HG02571 (cell line): Measurements from ENCODE around the gene BICDL1.
"Not testable (repeated sequence)": the region's sequence is repeated elsewhere in the genome, so short reads cannot be mapped to it uniquely, and the experiment has no call there.

Experiments
- ATAC-seq: cut with Tn5 transposase; IDR thresholded peaks from one replicate; pipeline ENCODE4 v1.9.1; 2021; ENCODE audit warnings: mild to moderate bottlenecking, moderate library complexity; ENCODE audit not compliant: unreplicated experiment

Gene BICDL1, protein sequence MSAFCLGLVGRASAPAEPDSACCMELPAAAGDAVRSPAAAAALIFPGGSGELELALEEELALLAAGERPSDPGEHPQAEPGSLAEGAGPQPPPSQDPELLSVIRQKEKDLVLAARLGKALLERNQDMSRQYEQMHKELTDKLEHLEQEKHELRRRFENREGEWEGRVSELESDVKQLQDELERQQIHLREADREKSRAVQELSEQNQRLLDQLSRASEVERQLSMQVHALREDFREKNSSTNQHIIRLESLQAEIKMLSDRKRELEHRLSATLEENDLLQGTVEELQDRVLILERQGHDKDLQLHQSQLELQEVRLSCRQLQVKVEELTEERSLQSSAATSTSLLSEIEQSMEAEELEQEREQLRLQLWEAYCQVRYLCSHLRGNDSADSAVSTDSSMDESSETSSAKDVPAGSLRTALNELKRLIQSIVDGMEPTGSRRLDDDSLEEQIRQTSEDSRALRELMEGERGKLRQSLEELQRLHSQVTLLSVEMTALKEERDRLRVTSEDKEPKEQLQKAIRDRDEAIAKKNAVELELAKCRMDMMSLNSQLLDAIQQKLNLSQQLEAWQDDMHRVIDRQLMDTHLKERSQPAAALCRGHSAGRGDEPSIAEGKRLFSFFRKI

DNA sequence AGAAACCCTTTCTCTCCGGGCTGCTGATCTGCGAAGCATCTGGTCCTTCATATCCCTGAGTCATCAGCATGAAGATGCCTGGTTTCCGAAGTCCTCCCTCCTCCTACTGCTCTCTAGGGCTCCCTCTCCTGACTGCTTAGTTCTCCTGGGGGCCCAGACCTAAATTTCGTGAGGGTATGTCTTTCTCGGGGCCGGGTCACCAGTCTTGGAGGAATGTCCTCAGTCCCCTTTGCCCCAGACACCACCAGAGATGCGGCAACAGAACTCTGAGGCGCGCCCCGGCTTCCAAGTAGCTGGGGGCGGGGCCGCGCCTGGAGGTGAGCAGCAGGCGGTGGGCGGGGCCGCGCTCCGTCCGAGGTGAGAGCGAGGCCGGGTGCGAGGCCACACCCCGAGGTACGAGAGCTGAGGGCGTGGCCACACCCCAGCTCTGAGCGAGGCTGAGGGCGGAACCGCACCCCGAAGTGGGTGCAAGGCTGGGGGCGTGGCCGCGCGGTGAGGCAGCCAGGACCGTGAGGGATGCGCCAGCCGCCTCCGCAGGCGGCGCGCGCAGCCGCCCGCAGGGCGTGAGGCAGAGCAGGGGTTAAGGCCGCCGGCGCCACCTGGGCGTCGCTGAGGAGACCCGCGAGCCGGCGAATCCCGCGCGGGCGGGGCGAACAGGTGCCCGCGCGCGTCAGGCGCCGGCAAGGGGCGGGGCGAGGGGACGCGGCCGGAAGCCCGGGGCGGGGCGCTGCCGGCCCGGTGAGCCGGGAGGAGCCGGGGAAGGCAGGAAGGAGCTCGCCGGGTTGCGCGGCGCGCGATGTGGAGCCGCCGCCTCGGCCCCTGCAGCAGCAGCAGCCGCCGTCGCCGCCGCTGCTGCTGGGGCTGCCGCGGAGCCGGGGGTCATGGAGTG lies at the start of gene BICDL1:
TSS of gene BICDL1 (plus strand) at position 765 of the 889 bp plus-strand sequence. CDS start 633 bp downstream, outside the sequence.
- ATAC-seq, result peak; percentile 72

DNA sequence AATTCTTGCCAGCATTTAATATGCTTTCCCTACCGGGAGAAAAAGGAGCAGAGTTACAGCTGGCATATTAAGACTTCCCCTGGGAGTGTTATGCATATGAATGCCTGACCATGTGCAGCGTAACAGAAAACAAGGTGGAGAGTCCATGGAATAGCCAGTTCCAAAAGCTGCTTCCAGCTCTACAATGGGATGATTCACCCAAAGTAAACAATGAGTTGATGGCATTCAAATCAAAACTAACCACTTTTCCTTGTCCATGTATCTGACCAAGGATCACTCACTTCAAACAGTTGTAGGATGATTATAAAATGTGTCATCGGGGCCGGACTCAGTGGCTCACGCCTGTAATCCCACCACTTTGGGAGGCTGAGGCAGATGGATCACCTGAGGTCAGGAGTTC lies 48.1 kb upstream of the BICDL1 start:
- ATAC-seq, result no peak

DNA sequence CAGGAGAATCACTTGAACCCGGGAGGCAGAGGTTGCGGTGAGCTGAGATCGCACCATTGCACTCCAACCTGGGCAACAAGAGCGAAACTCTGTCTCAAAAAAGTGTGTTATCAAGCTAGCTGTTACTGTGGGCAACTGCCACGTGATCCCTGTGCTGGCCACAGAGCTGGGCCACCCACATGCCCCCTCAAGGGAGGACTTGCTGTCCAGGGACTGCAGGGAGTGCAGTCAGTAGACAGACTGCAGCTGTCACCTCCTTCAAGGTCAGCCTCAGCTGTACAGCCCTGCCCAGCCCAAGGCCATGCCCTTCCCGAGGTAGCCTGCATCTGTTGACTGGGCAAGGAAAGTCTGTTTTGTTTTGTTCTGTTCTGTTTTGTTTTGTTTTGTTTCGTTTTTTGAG lies 46.6 kb upstream of the BICDL1 start:
- no peak for ATAC-seq

DNA sequence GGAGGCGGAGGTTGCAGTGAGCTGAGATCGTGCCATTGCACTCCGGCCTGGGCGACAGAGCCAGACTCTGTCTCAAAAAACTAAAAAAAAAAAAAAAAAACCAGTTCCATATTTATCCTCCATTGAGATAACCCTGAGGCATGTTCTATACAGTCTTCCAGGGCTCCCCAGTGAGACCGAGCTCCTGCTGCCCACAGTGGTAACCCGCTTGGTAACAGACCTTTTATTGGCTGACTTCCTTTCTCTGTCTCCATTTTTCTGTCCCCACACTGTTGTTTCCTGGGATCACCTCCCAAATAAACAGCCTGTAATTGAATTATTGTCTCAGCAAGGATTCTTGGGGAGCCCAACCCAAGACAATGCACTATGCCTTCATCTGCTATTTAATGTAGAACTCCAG lies 42.8 kb upstream of the BICDL1 start:
- no peak for ATAC-seq

DNA sequence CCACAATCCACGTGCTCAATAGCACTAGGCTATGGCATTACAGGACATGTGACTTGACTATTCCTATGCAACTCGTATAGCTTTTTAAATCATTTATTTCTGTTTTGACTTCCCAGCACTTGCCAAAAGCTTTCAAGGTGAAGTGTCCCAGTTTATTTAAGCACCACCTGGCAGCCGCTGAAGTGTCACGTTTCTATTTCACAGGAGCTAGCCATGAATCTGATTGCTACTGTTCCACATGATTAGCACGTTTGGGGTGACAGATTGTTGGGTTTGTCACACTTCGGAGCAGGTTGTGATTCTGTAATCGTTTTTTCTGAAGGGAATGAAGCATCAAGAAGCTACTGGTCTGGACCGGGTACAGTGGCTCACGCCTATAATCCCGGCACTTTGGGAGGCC lies 39.9 kb upstream of the BICDL1 start:
- ATAC-seq, result no peak

DNA sequence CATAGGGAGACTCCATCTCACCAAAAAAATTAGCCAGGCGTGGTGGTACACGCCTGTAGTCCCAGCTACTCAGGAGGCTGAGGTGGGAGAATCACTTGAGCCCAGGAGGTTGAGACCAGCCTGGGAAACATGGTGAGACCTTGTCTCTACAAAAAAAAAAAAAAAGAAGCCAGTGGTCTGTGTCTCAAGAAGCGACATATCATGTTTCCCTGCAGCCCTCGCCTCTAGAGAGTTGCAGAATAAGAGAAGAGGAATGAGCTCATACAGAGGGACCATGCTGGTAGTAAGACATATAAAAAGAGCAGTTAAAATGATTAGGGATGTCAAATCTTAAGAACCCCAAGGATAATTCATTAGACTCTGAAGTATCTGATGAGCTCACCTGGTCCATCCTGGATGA lies 39.4 kb upstream of the BICDL1 start:
- no peak for ATAC-seq

DNA sequence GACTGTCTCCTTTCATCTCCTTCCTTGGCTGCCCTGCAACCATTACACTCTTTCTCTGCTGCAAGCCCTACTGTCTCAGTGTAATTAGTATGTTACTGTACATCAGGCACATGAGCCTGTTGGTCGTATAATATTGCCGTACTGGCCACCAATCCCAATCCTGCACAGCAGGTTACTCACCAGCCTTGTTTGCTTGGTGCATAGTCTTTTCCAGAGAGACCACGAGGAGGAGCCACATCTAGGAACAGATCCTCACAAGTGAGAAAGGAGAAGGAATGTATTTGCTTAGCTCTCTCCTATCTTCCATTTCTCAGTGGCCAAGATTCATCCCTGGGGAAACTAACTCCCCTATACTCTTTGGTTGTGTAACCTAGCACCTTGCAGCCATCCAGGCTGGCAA lies 33.0 kb upstream of the BICDL1 start:
- no peak for ATAC-seq

DNA sequence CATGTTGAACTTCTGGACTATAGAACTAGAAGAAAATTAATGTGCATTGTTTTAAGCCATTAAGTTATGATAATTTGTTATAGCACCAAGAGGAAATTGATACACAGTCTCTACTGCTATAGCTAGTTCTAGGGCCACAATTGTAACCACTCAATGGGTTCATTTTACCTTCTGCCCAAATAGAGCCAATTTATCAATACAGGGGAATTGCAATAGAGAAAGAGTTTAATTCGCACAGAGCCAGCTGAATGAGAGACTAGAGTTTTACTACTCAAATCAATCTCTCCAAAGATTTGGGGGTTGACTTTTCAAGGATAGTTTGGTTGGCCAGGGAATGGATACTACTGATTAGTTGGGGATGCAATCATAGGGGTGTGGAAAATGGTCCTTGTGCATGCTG lies 31.9 kb upstream of the BICDL1 start:
- no peak for ATAC-seq

DNA sequence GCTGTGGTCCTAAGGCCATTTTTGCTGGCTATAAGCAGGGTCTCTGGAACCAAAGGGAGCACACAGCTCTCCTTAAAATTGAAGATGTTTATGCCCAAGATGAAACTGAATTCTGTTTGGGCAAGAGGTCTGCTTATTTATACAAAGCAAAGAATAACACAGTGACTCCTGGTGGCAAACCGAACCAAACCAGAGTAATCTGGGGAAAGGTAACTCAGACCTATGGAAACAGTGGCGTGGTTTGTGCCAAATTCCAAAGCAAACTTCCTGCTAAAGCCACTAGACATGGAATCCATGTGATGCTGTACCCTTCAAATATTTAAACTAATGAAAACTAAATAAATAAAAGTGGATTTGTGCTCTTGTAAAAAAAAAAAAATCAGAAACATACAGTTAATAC lies 29.6 kb upstream of the BICDL1 start:
- ATAC-seq, result no peak

DNA sequence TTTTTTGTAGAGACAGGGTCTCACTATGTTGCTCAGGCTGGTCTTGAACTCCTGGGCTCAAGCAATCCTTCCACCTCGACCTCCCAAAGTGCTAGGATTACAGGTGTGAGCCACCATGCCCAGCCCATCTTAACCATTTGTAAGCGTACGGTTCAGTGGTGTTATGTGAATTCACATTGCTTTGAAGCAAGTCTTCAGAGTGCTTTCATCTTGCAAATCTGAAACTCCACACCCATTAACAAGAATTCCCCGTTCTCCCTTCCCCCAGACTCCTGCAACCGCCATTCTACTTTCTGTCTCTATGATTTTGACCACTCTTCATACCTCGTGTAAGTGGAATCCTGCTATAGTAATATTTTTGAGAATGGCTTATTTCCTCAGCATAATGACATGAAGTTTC lies 24.9 kb upstream of the BICDL1 start:
- no peak for ATAC-seq

DNA sequence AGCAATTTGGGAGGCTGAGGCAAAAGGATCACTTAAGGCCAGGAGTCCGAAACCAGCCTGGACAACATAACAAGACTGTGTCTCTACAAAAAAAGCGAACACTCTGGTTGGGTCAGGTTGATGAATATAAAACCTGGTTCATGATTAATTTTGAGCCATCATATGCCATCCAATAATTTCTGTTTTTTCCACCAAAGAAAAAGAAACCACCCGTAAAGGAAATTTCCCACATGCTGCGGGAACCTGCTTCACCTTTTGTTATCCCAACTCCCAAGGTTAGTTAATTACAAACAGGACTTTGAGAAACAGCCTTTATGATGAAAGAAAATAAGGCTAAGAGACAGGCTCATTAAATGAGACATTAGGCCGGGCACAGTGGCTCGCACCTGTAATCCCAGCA lies 24.1 kb upstream of the BICDL1 start:
- ATAC-seq, result no peak

DNA sequence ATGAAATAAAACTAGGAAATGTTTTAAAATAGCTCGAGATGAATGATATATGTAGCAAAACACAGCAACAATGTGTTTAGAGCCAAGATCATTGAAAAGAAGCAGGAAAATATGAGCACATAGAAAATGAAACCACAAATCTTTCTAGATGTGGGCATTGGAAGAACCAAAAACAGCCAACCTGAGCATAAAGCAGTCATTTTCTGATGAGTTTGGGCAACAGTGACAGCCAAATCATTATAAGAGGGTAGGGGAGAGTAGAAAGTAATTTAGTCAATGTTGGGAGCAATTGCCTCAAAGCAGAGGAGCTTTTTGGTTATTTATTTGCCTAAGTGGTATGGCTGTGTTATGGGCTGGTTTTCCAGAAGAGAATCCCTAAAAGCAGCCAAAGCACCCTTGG lies 8.8 kb upstream of the BICDL1 start:
- no peak for ATAC-seq

DNA sequence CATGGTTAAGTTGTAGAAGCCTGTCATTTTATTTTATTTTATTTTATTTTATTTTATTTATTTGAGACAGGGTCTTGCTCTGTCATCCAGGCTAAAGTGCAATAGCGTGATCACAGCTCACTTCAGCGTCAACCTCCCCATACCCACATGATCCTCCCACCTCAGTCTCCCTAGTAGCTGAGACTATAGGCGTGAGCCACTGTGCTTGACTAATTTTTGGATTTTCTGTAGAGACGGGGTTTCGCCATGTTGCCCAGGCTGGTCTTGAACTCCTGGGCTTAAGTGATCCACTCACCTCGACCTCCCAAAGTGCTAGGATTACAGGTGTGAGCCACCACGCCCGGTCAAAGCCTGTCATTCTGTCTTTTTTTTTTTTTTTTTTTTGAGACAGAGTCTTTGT lies 8.3 kb upstream of the BICDL1 start:
- ATAC-seq, result not testable (repeated sequence)

DNA sequence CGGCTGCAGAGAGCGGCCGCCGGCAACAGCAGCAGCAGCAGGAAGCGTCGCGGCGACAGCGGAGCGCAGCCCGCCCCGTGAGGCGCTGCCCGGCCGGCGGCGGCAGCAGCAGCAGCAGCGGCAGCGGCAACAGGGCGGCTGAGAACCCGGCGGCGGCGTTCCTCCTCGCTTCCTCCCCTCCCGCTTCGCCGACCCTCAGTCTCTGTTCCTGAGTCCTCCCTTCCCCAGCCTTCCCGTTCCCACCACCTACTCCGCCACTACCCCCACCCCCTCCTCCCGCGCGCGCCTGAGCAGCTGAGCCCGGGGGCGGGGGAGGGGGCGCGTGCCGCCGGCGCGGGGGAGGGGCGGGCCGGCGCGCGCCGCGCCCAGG lies 310 bp downstream of the BICDL1 start:
- peak; percentile 20 for ATAC-seq

DNA sequence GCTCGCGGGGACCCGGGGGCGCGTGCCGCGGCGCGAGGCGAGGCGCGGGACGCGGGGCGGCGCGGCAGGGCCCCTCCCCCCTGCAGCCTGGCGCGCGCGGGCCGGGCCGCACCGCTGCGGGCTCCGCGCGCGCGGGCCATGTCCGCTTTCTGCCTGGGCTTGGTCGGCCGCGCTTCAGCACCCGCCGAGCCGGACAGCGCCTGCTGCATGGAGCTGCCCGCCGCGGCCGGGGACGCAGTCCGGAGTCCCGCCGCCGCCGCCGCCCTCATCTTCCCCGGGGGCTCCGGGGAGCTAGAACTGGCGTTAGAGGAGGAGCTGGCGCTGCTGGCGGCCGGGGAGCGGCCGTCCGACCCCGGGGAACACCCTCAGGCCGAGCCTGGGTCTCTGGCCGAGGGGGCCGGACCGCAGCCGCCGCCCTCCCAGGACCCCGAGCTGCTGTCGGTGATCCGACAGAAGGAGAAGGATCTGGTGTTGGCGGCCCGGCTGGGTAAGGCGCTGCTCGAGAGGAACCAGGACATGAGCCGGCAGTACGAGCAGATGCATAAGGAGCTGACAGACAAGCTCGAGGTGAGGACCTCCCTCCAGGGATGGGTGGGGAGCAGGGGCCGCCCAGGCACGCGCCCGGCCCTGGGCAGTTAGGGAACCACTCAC lies 820 bp downstream of the BICDL1 start:
- peak; percentile 42 for ATAC-seq

DNA sequence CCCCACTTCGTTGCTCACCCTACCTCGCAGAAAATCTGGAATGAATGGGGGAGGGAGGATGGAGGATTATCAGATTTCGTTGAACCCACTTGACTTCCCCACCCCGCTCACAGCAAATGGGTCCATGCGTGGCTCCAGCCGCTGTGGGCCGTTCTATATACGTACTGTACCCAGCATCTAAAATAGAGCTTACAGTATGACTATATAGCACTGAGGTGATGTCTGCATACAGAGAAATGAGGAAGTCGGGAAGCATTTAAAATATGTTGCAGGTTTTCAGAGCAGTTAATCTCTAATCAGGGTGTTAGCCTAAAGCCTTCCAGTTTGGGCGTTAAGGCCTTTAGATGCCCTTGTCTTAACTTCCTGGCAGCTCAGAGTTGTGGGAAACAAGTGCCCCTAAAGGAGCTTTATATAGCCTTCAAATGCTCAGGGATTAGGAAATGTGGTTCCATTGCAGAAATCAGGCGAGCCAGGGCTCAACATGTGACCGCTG lies 1.4 kb downstream of the BICDL1 start:
- no peak for ATAC-seq

DNA sequence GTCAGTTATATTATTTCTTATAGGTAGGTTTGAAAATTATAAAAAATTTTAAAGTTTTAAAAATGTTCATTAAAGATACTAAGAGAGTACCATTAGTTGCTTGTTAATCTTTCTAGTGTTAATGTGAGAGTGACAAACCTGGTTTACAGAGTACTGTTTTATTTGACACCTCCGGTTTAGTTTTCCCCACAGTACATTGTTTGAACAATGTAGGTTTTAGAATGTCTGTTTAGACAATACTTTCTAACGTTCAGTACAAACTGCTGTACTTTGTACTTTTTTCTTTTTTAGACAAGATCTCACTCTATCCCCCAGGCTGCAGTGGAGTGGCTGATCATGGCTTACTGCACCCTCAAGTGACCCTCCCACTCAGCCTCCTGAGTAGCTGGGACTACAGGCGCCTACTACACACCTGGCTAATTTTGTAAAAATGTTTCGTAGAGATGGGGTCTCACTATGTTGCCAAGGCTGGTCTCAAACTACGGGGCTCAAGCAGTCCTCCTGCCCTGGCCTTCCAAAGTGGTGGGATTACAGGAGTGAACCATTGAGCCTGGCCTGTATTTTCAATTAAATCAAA lies 3.2 kb downstream of the BICDL1 start:
- no peak for ATAC-seq

DNA sequence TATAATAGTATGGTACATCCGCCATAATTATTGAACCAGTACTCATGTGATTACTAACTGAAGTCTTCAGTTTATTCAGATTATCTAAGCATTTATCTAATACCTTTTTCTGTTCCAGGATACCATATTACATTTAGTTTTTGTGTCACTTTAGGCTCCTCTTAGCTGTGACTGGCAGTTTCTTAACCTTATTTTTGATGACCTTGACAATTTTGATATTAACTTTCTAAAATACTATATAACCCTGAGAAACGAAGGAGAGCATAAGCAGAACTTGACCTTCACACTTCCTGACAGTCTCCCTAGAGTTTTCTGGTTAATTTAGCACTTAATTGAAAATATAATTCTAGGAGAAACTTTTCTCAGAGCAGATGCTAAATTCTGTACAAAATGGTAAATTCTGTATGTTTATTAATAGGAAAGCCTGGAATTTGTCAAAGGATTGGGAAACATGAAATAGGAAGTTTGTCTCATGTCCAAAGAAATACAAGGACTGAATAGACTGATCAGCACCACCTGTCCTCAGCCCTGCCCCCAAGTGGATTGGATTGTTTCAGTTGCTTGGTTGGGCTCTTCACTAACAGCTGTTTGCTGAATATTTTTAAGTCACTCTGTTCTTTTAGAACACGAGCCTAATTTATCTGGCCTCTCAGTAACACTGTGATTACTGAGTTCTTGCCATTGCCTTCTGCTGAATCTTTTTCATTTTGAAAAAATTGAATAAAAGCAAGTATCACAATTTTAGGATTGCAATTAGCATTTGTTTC lies 6.0 kb downstream of the BICDL1 start:
- ATAC-seq, result no peak

DNA sequence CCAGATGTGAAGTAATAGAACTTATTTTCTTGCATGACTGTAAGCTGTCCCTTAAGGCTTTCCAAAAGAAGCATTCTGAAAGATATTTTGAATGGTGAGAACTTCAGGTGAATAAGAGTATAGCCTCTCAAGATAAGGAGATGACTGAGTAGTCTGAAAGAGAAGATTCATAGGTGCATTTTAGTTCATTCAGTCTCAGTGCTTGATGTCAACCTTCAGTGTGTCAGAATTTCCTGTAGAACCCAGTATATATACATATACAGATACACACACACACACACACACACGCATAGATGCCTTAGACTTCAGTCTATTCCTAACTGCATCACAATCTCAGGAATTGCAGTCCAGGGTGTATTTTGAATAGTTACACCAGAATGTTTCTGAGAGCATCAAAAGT lies 7.4 kb downstream of the BICDL1 start:
- no peak for ATAC-seq
